GM23248 (cell line): ENCODE data around the gene SEPHS2.

ENCODE experiments used
- EZH2 ChIP-seq: fragments of 200-600 bp; sonication (generic); IDR thresholded peaks from 2 replicates; pipeline ENCODE4 v1.6.1; 2018; ENCODE audit warnings: antibody characterized with exemption, mild to moderate bottlenecking; ENCODE audit not compliant: insufficient read depth, poor library complexity, severe bottlenecking
- EZH2phosphoT487 ChIP-seq: fragments of 200-600 bp; sonication (generic); IDR thresholded peaks from 2 replicates; pipeline ENCODE4 v1.6.1; 2018; ENCODE audit warnings: antibody characterized with exemption, moderate library complexity, mild to moderate bottlenecking, low read depth; ENCODE audit not compliant: insufficient read depth

- TF ChIP-seq EZH2 (no peak), EZH2phosphoT487 (no peak)
These were observed 1.2 kb downstream of the SEPHS2 start for GRCh38 chr16:30444231-30445148.
